Measurements from ENCODE around the gene AGMO.

The AGMO gene

DNA sequence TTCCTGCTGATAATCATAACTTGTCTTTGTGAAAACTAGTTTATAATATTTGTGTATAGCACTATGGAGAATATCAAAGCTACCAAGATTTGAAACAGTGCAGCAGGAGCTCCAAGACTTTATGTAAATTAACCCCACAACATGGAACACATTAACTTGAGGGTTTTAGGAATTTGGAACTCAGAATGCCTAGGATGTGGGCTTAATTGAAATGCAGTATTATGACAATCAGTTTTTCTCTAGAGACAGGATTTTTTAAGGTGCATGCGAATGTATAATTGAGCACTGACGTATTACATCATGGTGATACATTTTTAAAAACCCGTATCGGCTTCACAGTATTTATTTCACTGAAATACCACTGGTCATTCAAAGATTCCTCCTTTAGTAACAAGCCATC lies 346.2 kb downstream of the AGMO start:
- no peaks in the 10 kb centered on the region for H3K36me3 Mint-ChIP-seq
- H3K9me3 Mint-ChIP-seq (ENCODE audit: low read depth) = peaks cover 3% of the 10 kb centered on the region
- no peaks in the 10 kb centered on the region for H3K4me1 Mint-ChIP-seq (ENCODE audit: low read depth)
- H3K4me3 Mint-ChIP-seq = no peak overlapping the region
- H3K27me3 Mint-ChIP-seq = no peaks in the 10 kb centered on the region
- no peak overlapping the region for H3K27ac Mint-ChIP-seq

DNA sequence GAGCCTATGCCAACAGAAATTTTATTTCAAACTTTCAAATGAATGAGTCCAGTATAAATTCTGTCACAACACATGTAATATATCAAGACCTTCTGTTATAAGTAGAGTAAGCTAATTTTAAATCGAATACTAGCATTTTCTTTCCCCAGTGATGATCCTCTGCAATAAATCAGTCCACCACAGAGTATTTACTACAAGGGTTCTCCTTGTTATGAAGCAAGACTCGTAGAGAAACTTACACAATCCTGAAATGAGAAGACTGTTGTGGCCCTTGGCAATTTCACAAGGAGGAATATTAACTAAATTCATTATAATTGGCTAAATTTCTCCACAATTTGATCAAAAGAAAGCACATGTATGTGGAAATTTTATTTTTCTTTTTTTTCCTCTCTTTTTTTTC lies 346.8 kb downstream of the AGMO start:
- no peaks in the 10 kb centered on the region for H3K36me3 Mint-ChIP-seq
- H3K27ac Mint-ChIP-seq = no peak overlapping the region
- H3K27me3 Mint-ChIP-seq = no peaks in the 10 kb centered on the region
- H3K9me3 Mint-ChIP-seq (ENCODE audit: low read depth) = peaks cover 3% of the 10 kb centered on the region
- no peak overlapping the region for H3K4me3 Mint-ChIP-seq
- no peaks in the 10 kb centered on the region for H3K4me1 Mint-ChIP-seq (ENCODE audit: low read depth)

DNA sequence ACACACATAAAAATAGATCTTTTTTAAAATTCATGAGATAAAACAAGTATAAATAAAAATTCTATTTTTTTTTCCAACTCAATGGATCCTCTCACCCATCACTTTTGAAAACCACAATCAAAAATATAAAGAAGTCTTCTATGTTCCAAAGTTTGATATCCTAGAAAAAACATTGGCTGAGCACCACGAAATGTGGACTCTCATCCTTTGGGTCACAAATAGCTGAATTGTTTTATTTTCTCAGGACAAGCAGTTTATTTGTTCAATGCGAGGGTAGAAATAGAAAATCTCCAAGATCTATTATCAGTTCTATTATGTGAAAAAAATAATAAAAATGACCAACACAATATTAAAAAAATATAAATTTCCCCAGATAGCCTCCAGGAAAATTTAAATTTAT lies 348.7 kb downstream of the AGMO start:
- H3K27me3 Mint-ChIP-seq = no peaks in the 10 kb centered on the region
- H3K9me3 Mint-ChIP-seq (ENCODE audit: low read depth) = no peaks in the 10 kb centered on the region
- no peaks in the 10 kb centered on the region for H3K4me1 Mint-ChIP-seq (ENCODE audit: low read depth)
- no peaks in the 10 kb centered on the region for H3K36me3 Mint-ChIP-seq
- no peak overlapping the region for H3K4me3 Mint-ChIP-seq
- H3K27ac Mint-ChIP-seq = no peak overlapping the region

DNA sequence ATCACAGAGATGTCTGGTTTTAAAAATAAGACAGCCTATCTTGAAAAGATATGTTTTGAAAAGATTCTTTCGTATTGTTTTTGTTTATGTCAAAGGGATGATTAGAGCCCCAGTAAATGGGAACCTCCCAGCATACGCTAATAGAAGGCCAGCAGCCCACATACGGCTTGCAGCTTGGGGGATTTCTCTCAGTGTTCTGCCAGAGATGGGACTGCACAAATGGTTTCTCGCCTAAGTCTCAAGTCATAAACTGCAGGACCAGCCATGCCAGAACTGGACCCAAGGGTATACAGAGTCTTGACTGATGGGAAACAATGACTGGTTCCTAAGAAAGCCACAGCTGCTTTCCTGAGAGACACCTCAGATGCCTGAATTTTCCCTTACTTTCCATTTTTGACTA lies 352.4 kb downstream of the AGMO start:
- no peaks in the 10 kb centered on the region for H3K9me3 Mint-ChIP-seq (ENCODE audit: low read depth)
- H3K27me3 Mint-ChIP-seq = no peaks in the 10 kb centered on the region
- H3K27ac Mint-ChIP-seq = no peak overlapping the region
- H3K36me3 Mint-ChIP-seq = no peaks in the 10 kb centered on the region
- H3K4me1 Mint-ChIP-seq (ENCODE audit: low read depth) = no peaks in the 10 kb centered on the region
- H3K4me3 Mint-ChIP-seq = no peak overlapping the region

DNA sequence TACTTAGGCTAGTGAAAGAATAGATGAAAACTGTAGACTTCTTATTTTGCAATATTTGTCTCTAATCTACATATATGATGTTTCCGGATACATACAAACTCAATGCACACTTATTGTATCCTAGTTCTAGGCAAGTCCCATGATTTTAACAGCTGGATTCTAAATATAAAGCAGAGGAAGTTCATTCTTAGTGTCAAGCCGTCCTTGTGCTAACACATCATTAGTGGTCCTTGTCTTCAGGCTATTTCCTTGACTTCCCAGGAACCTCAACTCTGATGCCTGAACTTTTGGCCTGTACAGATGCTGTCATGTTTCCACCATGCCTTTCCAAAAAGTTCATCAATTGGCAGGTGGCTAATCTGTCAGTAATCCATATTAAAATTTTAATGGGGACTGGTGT lies 357.4 kb downstream of the AGMO start:
- Mint-ChIP-seq H3K36me3 (no peaks in the 10 kb centered on the region), H3K27ac (no peak overlapping the region), H3K27me3 (no peaks in the 10 kb centered on the region), H3K4me1 (ENCODE audit: low read depth) (no peaks in the 10 kb centered on the region), H3K4me3 (no peak overlapping the region), H3K9me3 (ENCODE audit: low read depth) (peaks cover 5% of the 10 kb centered on the region)

DNA sequence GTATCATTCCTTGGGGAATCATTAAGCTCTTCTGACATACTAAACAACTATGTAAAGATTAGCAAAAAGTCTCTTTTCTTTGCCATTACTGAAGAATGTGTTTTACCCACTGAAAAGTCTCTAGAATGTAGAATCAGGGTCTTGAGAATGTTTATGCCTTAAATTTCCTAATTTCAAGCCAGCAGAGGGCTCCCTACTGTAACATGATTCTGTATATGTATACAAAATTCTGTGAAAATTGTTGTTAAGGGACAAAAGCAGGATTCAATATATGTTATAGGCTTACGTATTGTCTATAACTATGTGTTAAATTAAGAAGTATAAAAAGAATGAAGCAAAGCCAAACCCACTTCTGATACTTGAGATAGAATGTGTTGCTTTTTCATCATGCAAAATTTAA lies 362.3 kb downstream of the AGMO start:
- Mint-ChIP-seq H3K4me3 (no peak overlapping the region), H3K9me3 (ENCODE audit: low read depth) (peaks cover 12% of the 10 kb centered on the region), H3K27ac (no peak overlapping the region), H3K27me3 (no peaks in the 10 kb centered on the region), H3K36me3 (no peaks in the 10 kb centered on the region), H3K4me1 (ENCODE audit: low read depth) (no peaks in the 10 kb centered on the region)

DNA sequence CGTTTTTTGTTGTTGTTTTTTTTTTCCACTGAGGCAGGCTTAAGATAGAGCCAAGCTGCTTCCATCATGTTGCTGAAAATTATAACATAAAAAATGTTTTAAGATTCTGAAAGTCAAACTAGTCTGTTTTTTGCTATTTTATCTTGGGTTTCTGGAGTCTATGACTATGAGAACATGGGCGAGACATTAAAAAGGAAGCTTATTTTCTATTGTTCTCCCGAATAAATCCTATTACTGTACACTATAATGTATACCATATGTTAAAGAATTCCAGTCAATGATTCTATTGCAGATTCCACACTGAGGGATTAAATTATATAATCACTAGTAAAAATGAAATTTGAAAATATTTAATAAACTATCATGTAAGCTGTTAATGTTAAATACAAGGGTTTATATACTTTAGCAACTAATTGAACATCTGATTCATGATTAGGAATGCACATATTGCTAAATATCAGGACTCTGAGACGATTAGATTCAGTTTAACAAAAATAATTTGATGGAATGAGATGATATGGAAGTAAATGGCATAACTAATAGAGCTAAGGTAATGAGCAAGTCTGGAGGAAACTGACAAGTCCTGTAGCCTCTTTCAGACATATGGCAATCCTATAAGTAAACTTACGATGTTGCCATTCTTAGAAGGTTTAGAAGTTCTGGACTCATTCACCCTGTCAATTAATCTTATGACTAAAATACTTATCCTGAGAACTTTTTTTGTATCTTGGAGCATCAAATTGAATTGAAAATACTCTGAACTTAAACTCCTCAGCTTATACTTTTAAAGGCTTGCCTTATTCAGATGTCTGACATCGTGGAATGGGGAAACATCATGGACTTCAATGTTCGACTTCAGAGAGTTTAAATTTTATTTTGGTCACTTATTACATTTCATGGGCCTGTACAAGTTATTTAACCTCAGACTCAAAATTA lies 364.5 kb downstream of the AGMO start:
- H3K27me3 Mint-ChIP-seq = no peaks in the 10 kb centered on the region
- H3K9me3 Mint-ChIP-seq (ENCODE audit: low read depth) = peaks cover 6% of the 10 kb centered on the region
- no peaks in the 10 kb centered on the region for H3K4me1 Mint-ChIP-seq (ENCODE audit: low read depth)
- H3K4me3 Mint-ChIP-seq = no peak overlapping the region
- H3K36me3 Mint-ChIP-seq = no peaks in the 10 kb centered on the region
- H3K27ac Mint-ChIP-seq = no peak overlapping the region

DNA sequence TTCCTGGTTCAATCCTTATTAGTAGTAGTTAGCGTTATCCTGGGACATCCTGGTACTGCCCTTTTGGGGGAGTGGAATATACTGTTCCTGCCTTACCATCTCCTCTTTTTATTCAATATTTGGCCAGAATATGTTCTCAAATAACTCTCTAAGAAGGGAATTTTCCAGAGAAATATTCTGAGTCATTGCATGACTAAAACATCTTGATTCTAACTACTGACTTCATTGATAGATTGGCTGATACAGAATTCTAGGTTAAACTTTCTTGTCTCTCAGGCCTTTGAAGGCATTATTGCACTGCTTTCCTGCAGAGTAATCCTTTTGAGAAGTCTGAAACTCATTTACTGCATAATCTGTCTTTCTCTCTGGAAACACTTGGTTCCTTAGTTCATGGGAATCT lies 383.8 kb downstream of the AGMO start:
- no peak overlapping the region for H3K4me3 Mint-ChIP-seq

DNA sequence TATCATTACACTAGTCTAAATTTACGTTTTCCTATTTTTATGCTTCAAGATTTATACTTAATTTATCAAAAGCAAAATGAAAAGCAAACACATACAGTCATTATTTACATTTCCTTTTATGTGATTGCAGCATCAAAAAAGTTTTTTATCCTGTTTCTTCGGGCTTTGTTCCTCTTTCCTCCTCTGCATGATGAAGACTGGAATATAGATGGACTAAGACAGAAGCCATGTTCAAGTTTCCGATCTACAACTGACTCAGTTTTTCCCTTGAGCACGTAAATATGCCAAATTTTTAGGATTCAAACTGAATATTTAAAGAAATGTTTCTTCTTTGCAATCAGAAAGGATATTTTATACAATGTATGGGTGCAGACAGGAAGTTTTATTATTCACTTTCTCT lies 385.7 kb downstream of the AGMO start:
- Mint-ChIP-seq H3K4me1 (ENCODE audit: low read depth) (no peaks in the 10 kb centered on the region), H3K27me3 (no peaks in the 10 kb centered on the region), H3K27ac (no peak overlapping the region), H3K36me3 (no peaks in the 10 kb centered on the region), H3K9me3 (ENCODE audit: low read depth) (peaks cover 14% of the 10 kb centered on the region), H3K4me3 (no peak overlapping the region)

More for the DNA sequence above, 383.8 kb downstream of the AGMO start:
- Mint-ChIP-seq H3K36me3 (no peaks in the 10 kb centered on the region), H3K9me3 (ENCODE audit: low read depth) (peaks cover 14% of the 10 kb centered on the region), H3K27ac (no peak overlapping the region), H3K4me1 (ENCODE audit: low read depth) (no peaks in the 10 kb centered on the region), H3K27me3 (no peaks in the 10 kb centered on the region)

DNA sequence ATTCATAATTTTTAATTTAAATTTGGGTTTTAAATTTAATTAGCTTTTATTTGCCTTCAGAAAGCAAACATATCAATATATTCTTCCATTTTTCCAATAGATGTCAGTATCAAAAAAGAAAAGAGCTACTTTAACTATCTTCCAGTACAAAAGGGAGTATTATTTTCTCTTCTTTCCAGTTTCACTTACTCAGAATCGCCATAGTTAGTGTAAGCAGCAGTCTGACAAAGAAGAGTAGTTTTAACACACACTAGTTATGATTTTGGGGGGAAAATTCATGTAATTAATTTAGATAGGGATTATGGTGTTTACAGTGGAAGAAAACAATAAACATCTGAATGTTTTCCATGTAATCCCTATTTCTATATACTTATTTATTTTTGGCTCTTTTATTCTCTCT lies 386.7 kb downstream of the AGMO start:
- no peaks in the 10 kb centered on the region for H3K36me3 Mint-ChIP-seq
- H3K27me3 Mint-ChIP-seq = no peaks in the 10 kb centered on the region
- no peak overlapping the region for H3K4me3 Mint-ChIP-seq
- no peaks in the 10 kb centered on the region for H3K4me1 Mint-ChIP-seq (ENCODE audit: low read depth)
- no peak overlapping the region for H3K27ac Mint-ChIP-seq
- peaks cover 10% of the 10 kb centered on the region for H3K9me3 Mint-ChIP-seq (ENCODE audit: low read depth)

DNA sequence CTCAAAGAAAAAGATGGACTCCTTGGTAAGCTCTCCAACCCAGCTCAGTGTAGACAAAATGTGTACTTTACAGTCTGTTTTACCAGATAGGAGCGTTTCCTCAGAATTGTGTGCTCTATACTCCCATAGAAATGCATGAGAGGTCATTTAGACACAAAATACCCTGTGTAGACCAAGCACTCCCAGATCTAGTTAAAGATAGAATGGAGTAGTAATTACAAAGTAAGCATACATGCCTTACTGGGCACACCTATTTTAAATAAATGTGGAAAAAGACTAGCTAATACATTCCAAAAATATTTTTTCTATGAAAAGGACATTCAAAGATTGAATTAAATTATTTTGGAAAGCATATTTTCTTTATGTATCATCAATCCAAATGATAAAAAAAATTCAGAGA lies 387.3 kb downstream of the AGMO start:
- no peak overlapping the region for H3K27ac Mint-ChIP-seq
- no peaks in the 10 kb centered on the region for H3K36me3 Mint-ChIP-seq
- H3K9me3 Mint-ChIP-seq (ENCODE audit: low read depth) = peaks cover 10% of the 10 kb centered on the region
- no peaks in the 10 kb centered on the region for H3K4me1 Mint-ChIP-seq (ENCODE audit: low read depth)
- no peaks in the 10 kb centered on the region for H3K27me3 Mint-ChIP-seq
- H3K4me3 Mint-ChIP-seq = no peak overlapping the region

DNA sequence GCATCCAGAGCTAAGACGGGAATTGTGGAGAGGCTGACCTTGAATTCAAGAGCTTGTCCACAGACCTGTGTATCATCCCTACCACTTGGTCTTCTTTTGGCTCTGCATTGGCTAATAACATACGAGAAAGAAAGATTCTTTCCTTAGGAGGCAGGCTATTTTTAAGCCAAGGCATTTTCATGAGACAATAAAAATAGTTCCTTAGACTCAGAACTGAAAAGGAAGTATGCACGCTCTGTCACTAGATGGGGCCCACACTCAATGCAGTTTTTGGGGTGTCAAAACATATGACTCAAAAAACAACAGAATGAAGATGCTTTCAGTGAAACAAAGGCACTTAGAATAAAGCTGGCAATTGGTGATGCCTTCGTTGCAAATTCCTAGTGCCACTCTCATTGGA lies 393.3 kb downstream of the AGMO start:
- no peak overlapping the region for H3K4me3 Mint-ChIP-seq
- H3K36me3 Mint-ChIP-seq = no peaks in the 10 kb centered on the region
- no peaks in the 10 kb centered on the region for H3K9me3 Mint-ChIP-seq (ENCODE audit: low read depth)
- H3K27ac Mint-ChIP-seq = no peak overlapping the region
- no peaks in the 10 kb centered on the region for H3K4me1 Mint-ChIP-seq (ENCODE audit: low read depth)
- no peaks in the 10 kb centered on the region for H3K27me3 Mint-ChIP-seq

DNA sequence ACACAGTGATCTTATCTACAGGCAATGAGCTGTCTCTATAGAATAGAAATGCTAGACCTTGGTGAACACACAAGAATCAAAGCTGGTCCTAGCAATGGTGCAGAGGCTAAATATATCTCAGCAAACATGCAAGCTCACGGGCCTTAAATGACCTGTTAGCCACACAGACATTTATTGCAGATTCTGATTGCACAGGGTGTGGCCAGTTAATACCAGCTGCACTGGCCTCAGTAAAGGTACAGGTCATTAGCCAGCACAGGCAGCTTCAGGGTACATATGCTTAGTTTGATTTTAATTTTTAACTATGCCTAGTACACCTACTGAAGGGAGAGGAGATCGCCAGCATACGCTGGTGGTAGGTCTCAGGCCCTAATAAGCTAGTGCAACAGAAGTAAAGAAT lies 393.9 kb downstream of the AGMO start:
- H3K36me3 Mint-ChIP-seq = no peaks in the 10 kb centered on the region
- no peak overlapping the region for H3K4me3 Mint-ChIP-seq
- H3K27ac Mint-ChIP-seq = no peak overlapping the region
- H3K27me3 Mint-ChIP-seq = no peaks in the 10 kb centered on the region
- H3K4me1 Mint-ChIP-seq (ENCODE audit: low read depth) = no peaks in the 10 kb centered on the region
- no peaks in the 10 kb centered on the region for H3K9me3 Mint-ChIP-seq (ENCODE audit: low read depth)

DNA sequence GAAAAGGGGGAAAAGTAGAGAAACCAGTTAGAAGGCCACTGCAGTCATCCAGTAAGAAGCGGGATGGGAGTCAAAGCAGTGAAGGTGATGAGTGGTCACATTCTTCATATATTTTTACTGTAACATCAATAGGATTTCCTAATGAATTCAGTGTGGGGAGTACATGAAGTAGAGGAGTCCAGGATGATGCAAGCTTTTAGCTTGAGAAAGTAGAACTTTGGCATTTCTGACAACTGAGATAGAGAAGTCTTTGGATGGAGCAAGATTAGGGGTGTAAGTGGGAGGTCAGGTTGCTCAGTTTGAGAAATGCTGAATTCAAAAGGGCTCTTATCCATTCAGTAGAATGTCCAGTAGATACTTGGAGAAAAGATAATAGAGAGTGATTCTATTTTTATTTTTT lies 395.2 kb downstream of the AGMO start:
- Mint-ChIP-seq H3K27me3 (no peaks in the 10 kb centered on the region), H3K4me1 (ENCODE audit: low read depth) (no peaks in the 10 kb centered on the region), H3K27ac (no peak overlapping the region), H3K36me3 (no peaks in the 10 kb centered on the region), H3K4me3 (no peak overlapping the region), H3K9me3 (ENCODE audit: low read depth) (no peaks in the 10 kb centered on the region)

DNA sequence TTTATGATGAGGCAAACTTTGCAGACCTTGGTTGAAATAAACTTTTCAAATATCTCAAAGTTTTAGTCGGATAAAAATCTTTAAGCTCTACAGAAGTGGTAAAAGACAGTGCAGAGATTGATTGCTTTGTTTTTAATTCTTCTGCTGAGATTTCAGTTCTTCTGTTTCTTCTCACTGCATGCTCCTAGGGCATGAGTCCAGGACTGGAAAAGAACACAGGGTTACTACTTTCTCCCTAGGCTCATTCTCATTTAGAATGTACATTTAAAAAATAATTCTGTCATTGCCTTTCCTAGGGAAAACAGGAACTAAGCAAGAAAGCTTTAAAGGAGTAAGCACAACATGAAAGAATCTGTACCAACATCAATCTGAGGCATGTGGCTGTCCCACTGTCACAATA lies 402.6 kb downstream of the AGMO start:
- Mint-ChIP-seq H3K27me3 (no peaks in the 10 kb centered on the region), H3K36me3 (no peaks in the 10 kb centered on the region), H3K4me1 (ENCODE audit: low read depth) (no peaks in the 10 kb centered on the region), H3K27ac (no peak overlapping the region), H3K4me3 (no peak overlapping the region), H3K9me3 (ENCODE audit: low read depth) (no peaks in the 10 kb centered on the region)

DNA sequence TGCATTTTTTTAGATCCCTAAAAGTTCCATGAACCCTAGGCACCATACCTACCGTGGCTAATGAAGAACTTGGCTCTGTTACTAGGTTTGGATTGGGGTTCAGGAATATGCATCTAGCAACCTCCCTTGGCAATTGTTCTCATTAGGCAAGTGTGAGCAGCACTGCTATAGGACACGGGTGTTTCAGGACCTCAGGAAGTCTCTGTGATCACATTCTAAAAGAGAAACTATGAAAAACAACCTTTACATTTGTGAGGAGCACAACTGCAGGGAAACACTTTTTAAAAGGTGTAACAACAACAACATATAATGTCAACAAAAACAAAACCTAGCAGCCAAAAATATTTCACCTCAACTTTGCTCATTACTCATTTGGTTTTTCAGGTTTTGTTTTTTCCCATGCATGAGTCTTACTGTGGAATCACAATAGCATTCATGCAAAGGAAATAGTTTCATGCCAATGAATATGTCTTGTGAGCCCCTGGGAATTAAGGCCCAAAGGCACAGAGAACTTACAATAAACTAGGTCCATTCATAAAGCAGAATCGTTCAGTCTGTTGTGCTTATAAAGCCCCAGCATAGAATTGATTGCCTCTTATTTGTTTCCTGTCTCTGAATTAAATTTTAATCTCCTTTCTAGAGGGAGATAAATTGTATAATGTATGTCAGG lies 403.5 kb downstream of the AGMO start:
- no peaks in the 10 kb centered on the region for H3K4me1 Mint-ChIP-seq (ENCODE audit: low read depth)
- no peaks in the 10 kb centered on the region for H3K27me3 Mint-ChIP-seq
- no peak overlapping the region for H3K27ac Mint-ChIP-seq
- H3K4me3 Mint-ChIP-seq = no peak overlapping the region
- H3K9me3 Mint-ChIP-seq (ENCODE audit: low read depth) = peaks cover 4% of the 10 kb centered on the region
- H3K36me3 Mint-ChIP-seq = no peaks in the 10 kb centered on the region
